ENCODE measurements around the gene AGAP2. TPM values are rescaled to one million over a fixed set of nuclear protein-coding genes. Genes with fewer than 3 reads are reported as not detected.
A peak's percentile ranks its signal among the peaks of the same experiment; 100 is the strongest.

AGAP2 gene
- total RNA-seq, 1 experiment from 2014 or later = 0.19 TPM

- no TSS peak for BruUV-seq (replicated peaks)
- TF ChIP-seq, protein P1, sequence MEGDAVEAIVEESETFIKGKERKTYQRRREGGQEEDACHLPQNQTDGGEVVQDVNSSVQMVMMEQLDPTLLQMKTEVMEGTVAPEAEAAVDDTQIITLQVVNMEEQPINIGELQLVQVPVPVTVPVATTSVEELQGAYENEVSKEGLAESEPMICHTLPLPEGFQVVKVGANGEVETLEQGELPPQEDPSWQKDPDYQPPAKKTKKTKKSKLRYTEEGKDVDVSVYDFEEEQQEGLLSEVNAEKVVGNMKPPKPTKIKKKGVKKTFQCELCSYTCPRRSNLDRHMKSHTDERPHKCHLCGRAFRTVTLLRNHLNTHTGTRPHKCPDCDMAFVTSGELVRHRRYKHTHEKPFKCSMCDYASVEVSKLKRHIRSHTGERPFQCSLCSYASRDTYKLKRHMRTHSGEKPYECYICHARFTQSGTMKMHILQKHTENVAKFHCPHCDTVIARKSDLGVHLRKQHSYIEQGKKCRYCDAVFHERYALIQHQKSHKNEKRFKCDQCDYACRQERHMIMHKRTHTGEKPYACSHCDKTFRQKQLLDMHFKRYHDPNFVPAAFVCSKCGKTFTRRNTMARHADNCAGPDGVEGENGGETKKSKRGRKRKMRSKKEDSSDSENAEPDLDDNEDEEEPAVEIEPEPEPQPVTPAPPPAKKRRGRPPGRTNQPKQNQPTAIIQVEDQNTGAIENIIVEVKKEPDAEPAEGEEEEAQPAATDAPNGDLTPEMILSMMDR (IDR thresholded peaks at IDR 0.05; ENCODE audit: unreplicated experiment) = no peak
- peaks cover 13% of the 10 kb centered on the region for H3K36me3 Mint-ChIP-seq (ENCODE audit: insufficient read depth, unreplicated experiment)
- intact Hi-C loops (cut with micrococcal nuclease) = no loop called here
- DNase-seq (ENCODE audit: unreplicated experiment) = no peak
- ChIA-PET POLR2A (interaction anchor here (0.6 to 4.1 kb wide), 2 partner anchors 9 to 86 kb away, joined by 4 to 26 read pairs; partner anchors contain the start of gene CYP27B1), CTCF (interaction anchor here (0.6 to 2.3 kb wide), 4 partner anchors 9 to 1288 kb away, joined by 3 to 12 read pairs (median 5); partner anchors contain the start of gene CYP27B1)
- H3K4me1 Mint-ChIP-seq (ENCODE audit: insufficient read depth, unreplicated experiment) = peaks cover 24% of the 10 kb centered on the region
- no peaks in the 10 kb centered on the region for H3K9me3 Mint-ChIP-seq (ENCODE audit: unreplicated experiment)
- H3K4me3 Mint-ChIP-seq (ENCODE audit: unreplicated experiment) = no peak overlapping the region
- no peak overlapping the region for H3K27ac Mint-ChIP-seq (ENCODE audit: low read depth, unreplicated experiment)
- no peaks in the 10 kb centered on the region for H3K27me3 Mint-ChIP-seq (ENCODE audit: insufficient read depth, unreplicated experiment)
Observed at GRCh38 chr12:57757771-57758170, 19.2 kb upstream of the AGAP2 start.

- ChIA-PET POLR2A (interaction anchor here (0.6 to 4.1 kb wide), 6 partner anchors 8 to 88 kb away, joined by 4 to 26 read pairs (median 7); partner anchors contain the start of genes CYP27B1, TSFM and TSPAN31), CTCF (interaction anchor here (0.6 to 2.3 kb wide), 11 partner anchors 10 to 1289 kb away, joined by 3 to 12 read pairs (median 4); partner anchors contain the start of genes CYP27B1, EEF1AKMT3, METTL1 and TSFM)
- TF ChIP-seq, protein P1 (IDR thresholded peaks at IDR 0.05; ENCODE audit: unreplicated experiment) = no peak
- BruUV-seq (replicated peaks) = no TSS peak
- Mint-ChIP-seq H3K9me3 (ENCODE audit: unreplicated experiment) (no peaks in the 10 kb centered on the region), H3K4me3 (ENCODE audit: unreplicated experiment) (peak overlapping the region; percentile 73), H3K27me3 (ENCODE audit: insufficient read depth, unreplicated experiment) (no peaks in the 10 kb centered on the region), H3K36me3 (ENCODE audit: insufficient read depth, unreplicated experiment) (peaks cover 17% of the 10 kb centered on the region), H3K4me1 (ENCODE audit: insufficient read depth, unreplicated experiment) (peaks cover 27% of the 10 kb centered on the region), H3K27ac (ENCODE audit: low read depth, unreplicated experiment) (no peak overlapping the region)
- DNase-seq (ENCODE audit: unreplicated experiment) = no peak
- intact Hi-C loops (cut with micrococcal nuclease) = no loop called here
Observed at GRCh38 chr12:57756406-57757341, 18.1 kb upstream of the AGAP2 start.

DNA sequence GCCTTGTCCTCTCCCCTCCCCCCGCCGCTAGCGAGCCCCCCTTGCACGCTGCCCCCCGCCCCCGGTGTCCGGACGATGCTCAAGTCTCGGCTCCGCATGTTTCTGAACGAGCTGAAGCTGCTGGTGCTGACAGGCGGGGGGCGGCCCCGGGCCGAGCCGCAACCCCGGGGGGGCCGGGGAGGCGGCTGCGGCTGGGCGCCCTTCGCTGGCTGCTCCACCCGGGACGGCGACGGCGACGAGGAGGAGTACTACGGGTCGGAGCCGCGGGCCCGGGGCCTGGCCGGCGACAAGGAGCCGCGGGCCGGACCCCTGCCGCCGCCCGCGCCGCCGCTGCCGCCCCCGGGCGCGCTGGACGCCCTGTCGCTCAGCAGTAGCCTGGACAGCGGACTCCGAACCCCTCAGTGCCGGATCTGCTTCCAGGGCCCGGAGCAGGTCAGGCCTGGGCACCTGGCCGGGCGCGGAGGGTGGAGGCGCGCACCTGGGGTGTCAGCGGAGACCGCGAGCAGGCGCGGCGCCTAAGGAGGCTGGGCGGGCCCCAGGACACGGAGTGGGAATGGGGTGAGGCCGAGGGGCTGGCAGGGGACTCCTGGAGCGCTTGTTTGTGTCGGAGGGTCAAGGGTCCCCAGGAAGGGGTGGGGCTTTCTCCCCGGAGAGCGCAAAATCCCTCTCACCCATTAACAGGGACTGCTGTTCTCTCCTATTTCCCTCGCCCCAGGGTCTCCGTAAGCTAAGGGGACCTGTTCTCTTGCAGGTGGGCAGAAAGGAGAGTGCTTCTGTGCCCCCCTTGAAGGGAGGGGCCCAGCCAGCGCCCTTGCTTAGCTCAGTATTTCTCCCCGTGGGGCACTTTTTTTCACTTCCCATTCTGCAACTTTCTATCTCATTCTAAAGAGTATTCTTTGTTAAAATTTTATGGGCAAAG lies 17.2 kb upstream of the AGAP2 start:
- Mint-ChIP-seq H3K4me1 (ENCODE audit: insufficient read depth, unreplicated experiment) (peaks cover 35% of the 10 kb centered on the region), H3K9me3 (ENCODE audit: unreplicated experiment) (no peaks in the 10 kb centered on the region), H3K27me3 (ENCODE audit: insufficient read depth, unreplicated experiment) (no peaks in the 10 kb centered on the region), H3K27ac (ENCODE audit: low read depth, unreplicated experiment) (no peak overlapping the region), H3K4me3 (ENCODE audit: unreplicated experiment) (peak overlapping the region; percentile 73), H3K36me3 (ENCODE audit: insufficient read depth, unreplicated experiment) (peaks cover 22% of the 10 kb centered on the region)
- ChIA-PET CTCF (interaction anchor here (1.0 to 2.3 kb wide), 6 partner anchors 11 to 38 kb away, joined by 3 to 12 read pairs (median 4); partner anchors contain the start of genes CYP27B1, EEF1AKMT3, METTL1 and TSFM), POLR2A (interaction anchor here (0.7 to 4.1 kb wide), 6 partner anchors 9 to 38 kb away, joined by 3 to 26 read pairs (median 7); partner anchors contain the start of genes CYP27B1, TSFM and TSPAN31)
- no TSS peak for BruUV-seq (replicated peaks)
- TF ChIP-seq, protein P1 (IDR thresholded peaks at IDR 0.05; ENCODE audit: unreplicated experiment) = no peak
- intact Hi-C loops (cut with micrococcal nuclease) = no loop called here
- no peak for DNase-seq (ENCODE audit: unreplicated experiment)

Data from MCF 10A (cell line).